Measurements from ENCODE around the gene RALY.

- no peak for TF ChIP-seq POLR2A (IDR thresholded peaks at IDR 0.05)
- no peak for TF ChIP-seq CTCF (IDR thresholded peaks at IDR 0.05)
Measured at GRCh38 chr20:34055290-34055689, 61.6 kb downstream of the RALY start.

Measured in Peyer's patch (tissue), 4 donors.